ENCODE results near the gene SLC24A3.
"Not testable (repeated sequence)": the region's sequence is repeated elsewhere in the genome, so short reads cannot be mapped to it uniquely, and the experiment has no call there.

Gene SLC24A3

DNA sequence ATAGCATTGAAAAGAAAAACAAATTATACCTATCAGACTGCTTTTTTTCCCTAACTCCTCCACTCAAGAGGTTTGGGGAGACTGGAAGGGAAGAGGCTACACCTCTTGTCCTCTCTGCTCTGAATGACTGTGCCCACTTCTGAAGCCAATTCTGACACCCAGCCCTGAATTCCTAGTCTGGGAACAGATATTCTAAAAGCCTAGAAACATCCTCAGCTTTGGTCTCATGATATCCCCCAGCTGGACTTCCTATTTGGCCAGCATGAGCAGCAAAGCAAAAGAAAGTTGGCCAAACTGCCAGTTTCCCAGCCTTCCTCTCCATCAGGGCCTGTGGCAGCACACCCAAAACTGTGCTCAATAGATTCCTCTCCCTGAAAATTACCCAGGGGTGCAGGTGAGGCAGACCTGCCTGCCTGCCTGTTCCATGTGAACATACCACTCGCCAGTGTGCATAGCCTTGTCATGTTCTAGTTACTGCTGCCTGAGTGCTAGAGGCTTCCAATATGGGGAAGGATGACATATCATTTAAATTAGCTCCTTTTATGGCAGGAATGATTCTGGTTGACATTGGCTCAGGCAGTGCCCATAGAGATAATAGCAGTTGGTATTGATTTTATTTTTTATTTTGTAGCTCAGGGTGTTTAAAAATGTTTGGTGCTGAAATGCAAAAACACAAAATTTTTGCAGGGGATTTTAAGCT lies 393.5 kb downstream of the SLC24A3 start:
- no peak for DNase-seq

DNA sequence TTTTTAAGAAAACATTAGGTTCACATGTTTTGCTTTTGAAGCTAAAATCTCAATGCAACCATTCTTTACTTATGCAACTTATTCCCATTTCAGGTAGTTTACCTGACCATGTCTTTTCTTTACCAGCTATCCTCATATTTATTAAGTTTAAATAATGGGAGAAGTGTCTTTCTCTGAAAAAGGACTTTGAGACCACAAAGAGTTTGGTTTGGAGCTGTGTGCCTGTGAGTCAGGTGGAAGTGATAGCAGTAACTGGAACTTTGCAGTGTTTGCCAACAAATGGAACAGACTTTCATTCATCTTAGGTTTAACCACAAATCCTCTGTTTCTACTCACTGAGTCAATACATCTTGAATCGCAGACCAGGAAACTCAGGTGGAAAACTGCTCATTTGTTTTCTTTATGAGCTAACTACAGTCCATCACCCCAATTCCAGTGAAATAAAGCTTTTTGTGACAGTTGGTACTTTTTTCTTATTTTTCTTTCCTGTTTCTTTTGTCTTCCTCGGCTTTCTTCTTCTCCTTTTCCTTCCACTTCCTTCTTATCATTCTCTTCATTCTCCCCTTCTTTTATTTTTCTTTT lies 397.3 kb downstream of the SLC24A3 start:
- no peak for DNase-seq

DNA sequence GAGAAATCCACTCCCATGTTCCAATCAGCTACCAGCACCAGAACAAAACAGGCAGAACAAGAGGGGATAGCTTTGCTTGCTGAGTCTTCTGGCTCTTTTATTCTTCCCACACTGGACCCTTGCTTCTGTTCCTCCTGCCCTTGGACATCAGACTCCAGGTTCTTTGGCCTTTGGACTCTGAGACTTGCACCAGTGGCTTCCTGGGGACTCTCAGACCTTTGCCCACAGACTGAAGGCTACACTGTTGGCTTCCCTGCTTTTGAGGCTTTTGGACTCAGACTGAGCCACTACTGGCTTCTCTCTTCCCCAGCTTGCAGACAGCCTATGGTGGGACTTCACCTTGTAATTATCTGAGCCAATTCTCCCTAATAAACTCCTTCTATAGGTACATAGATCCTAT lies 403.2 kb downstream of the SLC24A3 start:
- no peak for DNase-seq

DNA sequence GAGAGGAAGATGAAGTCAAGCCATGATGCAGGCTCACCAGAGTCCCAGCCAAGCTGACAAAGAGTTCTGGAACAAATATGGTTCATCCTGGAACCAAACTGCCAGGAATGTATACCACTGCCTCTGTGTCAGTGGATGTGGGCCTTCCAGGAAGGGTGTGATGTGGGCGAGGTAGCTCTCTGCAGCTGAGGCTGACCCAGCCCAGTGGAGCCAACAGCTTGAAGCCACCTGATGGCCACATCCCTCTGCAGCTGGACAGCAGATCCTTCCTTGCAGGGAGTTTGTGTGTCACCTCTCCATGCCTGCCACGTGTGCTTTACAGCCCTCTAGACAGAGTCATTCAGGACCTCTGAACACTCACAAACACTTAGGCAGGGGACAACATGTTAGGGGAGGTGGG lies 403.6 kb downstream of the SLC24A3 start:
- DNase-seq = no peak

DNA sequence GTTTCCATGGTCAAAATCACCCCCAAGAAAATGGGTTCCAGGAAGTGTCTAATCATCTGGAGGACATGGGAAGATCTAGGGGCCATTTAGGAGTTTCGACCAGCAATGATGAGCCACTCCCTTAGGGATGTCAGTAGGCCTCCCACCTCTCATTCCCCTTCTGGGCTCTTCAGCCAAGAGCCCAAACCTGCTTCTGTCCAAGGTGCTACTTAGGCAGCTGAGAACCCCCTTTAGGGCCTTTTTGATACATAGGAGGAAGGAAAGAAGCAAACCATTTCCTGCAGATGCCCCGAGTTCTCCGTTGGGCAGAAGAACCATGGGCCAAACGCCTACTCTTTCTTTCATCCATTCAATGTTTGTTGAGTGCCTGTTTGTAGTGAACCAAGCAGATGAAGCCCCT lies 404.2 kb downstream of the SLC24A3 start:
- DNase-seq = no peak

DNA sequence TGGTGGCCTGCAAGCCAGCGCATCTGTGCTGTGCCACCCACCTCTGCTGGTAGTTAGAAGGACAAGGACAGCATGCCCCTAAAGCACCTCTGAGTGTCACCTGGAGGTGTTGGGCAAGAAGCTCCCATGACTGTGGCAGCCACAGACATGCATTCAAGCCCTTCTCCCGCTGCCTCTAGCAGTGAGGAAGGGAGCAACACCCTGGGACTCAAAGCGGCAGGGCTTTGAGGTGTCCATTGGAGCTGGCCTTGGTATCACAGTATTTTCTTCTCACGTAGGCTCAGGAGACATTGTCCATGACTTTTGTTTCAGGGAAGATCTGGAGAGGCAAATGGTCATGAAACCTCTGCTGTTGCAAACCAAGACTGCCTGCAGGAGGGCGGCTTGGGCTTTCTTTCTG lies 404.8 kb downstream of the SLC24A3 start:
- DNase-seq = no peak

DNA sequence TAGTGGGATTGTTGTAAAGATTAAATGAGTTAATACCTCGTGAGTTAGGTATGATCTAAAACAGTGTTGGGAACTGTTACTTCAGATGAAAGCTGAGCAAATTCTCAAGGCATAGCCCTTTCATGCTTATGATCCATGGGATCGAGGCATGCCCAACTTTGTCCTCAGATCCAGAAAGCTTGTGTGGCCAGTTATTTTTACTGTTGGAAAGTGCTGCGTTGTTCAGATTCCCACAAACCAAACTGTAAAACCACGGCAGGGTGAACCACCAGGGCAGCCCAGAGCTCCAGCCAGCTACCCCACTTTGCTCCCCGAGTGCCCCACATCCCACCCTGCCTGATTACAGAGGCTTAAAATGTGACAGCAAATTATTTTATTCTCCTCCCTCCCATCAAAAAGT lies 406.3 kb downstream of the SLC24A3 start:
- DNase-seq = no peak

DNA sequence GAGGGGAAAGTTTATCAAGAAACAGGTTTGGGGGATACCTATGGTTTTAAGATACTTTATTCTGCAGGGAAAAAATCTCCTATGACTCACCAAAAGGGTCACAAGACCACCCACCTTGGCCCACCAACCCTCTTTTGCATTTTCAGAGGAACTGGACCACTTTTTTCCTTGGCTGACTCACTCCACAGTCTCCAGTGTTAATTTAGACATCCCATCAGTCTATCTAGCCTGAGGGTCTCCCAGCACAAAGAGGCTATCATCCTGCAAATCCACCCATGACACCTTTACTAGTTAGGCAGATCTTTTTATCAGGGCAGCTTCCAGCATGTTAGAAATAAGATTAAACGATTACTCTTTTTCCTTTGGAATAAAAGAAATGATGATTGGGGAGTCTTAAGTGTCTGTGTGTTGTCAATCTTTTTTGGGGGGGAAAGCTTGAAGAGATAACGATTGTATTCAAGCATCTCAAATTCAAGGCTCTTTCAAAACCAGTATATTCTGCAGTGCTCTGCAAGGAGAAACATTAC lies 407.5 kb downstream of the SLC24A3 start:
- no peak for DNase-seq

DNA sequence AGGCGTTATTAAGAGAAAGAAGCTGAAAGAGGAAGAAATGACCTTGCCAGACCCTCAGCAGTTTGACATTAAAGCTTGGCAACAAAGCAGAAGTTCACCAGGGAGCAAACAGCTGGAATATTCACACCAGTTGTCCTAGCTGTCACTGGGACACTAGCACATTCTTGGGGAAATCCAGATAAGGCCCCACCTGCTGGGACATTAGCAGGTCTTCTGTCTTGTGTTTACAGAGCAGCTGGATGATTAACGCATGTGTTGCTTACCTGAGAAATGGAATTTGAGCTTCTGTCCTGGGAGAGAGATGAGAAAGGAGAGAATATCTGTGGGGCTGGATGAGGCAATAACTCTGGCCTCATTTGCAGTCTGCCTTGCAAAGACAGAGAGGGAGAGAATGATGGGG lies 408.0 kb downstream of the SLC24A3 start:
- DNase-seq = no peak

DNA sequence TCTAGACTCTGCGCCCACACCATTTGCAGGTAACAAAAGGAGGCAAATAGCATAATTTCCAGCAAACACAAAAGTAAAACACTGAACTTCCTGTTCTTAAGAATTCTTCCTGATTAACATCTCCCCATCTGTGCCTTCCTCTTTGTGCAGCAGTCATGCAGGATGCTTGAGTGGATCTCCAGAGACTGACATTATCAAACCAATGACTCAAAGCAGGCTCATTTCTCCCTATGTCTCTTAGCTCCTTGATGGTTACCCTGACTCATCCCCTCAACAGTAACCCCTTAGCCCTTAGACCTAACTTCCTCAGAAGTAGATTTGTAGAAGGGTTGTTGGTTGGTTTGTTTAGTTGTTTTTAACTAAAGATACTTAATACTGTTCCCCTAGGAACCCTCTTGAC lies 408.6 kb downstream of the SLC24A3 start:
- no peak for DNase-seq

DNA sequence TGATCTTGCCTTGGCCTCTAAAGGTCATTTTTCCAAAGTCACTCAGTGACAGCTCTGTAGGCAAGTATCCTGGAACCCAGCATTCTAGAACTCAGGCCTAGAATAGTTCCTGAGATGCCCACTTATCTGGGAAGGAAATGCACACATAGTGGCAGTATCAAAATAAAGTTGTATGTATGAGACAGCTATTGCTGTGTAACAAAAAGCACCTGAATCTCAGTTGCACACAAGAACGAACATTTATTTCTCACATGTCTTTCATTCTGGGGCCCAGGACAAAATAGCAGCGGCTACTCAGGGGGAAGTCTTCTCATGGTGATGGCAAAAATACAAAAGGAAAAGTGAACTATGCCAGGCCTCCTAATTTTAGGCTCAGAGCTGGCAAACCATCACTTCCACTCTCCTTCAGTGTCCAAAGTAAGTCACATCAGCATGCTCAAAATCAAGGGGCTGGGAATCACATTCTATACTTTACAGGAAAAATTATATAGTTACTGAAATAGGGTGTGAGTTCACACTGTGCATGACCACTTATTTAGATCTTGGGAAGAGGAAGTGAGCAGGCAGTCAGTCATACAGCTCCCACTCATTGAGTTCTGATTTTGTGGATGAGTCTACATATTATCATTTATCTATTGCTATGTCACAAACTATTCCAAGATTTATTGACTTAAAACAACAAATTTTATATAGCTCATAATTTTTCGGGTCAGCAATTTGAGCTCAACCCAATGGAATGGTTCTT lies 412.0 kb downstream of the SLC24A3 start:
- DNase-seq = no peak

DNA sequence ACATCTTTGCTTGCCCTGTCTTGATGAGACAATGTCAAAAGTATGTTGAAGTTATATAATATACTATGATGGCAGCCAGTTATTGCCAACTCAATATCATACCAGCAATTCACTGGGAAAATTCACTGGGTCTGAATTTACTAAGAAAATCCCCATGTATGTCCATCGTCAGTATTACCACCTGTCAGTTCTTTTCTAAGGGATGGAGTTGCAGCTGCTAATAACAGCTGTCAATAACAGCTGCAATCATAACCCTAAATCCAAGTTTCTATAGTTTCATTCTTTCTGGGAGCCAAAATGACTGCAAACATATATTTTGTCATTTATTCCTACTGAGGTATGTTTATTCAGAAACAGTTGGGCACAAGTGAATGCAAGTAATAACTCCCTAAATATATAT lies 413.0 kb downstream of the SLC24A3 start:
- no peak for DNase-seq

DNA sequence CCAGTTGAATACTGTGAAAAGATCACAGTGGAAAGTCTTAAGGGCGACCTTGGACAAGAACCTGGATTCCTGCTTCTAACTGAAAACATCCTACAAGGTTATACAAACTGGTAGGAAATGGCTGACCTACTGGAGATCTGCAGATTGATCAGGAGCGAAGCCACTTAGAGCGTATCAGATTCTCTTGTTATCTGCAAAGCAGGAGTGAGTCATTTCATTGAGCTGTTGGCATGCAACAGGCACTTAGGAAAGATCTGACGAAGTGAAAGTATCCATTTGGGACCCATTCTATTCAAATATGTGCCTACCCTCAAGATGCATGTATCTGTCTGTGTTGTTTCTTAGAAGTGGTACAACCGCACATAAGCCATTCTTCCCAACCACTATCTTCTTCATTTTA lies 414.5 kb downstream of the SLC24A3 start:
- no peak for DNase-seq

DNA sequence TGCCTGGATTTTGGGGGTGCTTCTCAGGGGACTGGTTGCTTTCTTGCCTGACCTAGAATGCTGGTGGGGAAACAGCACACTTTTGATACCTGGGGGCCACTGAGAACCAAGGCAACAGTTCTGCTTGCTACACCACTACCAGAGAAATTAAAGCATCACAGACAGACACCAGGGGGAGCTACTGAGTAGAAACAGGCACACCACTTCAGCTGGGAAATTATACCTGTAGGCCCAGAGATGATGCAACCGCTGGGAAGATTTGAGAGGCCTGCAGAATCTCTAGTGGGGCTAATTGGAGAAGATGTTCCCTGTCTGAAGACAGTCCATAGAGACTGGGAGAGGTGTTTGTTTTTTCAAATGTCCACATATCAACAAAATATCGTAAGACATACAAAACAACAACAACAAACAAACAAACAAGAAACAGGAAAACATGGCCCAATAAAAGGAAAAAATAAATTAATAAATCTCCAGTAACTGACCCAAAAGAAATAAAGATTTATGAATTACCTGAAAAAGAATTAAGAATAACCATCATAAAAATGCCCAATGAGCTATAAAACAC lies 416.2 kb downstream of the SLC24A3 start:
- no peak for DNase-seq

DNA sequence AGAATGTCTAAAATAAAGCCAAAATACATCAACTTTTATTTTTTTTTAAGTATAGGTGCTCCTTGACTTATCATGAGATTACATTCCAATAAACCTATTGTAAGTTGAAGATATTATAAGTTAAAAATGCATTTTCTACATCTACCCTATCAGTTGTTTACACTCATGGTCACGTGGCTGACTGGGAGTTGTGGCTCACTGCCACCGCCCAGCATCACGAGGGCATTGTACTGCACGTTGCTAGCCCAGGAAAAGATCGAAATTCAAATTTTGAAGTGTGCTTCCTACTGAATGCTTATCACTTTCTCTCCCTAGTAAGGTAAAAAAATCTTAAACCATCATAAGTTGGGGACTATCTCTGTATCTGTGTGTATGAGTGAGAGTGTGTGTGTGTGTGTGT lies 419.0 kb downstream of the SLC24A3 start:
- DNase-seq = no peak

DNA sequence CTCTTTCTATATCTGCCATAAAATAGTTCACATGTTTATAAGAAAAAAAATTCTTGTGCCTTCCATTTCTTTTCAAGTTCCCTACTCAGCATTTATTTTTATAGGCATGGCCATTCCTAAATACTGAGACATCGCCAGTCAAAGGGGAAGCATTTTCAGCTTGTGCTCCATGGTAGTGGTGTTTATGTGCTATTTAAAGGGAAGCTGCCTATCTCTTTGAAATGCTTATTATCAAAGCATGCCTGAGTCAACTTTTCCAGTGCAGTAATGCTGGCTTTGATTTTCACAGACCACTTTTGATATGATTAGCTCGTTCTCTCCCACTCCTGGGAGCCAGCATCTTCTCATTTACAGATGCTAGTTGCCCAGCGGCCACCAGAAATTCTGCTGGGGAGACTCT lies 421.5 kb downstream of the SLC24A3 start:
- no peak for DNase-seq

DNA sequence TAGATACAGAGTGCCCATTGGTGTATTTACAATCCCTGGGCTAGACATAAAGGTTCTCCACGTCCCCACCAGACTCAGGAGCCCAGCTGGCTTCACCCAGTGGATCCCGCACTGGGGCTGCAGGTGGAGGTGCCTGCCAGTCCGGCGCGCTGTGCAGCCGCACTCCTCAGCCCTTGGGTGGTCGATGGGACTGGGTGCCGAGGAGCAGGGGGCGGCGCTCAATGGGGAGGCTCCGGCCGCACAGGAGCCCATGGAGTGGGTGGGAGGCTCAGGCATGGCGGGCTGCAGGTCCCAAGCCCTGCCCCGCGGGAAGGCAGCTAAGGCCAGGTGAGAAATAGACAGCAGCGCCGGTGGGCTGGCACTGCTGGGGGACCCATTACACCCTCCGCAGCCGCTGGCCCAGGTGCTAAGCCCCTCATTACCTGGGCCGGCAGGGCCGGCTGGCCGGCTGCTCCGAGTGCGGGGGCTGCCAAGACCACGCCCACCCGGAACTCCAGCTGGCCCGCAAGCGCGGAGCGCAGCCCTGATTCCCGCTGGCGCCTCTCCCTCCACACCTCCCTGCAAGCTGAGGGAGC lies 427.1 kb downstream of the SLC24A3 start:
- not testable (repeated sequence) for DNase-seq

DNA sequence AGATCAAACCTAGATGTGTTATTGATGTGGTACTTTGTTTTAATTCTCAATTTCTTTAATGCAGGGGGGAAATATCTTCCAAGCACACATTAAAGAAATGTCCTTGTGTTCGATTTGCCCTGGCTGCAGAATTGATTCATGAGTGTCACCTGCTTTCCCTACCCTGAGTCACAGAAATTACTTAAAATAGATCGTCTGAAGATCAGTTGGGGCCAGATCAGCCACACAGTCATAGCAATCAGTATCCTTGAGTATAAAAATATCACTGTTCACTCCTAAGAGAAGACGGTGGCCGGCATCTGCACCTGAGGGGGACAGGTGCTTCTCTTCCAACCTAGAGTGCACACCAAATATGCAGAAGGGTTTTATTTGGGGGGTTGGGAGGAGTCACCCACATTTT lies 430.4 kb downstream of the SLC24A3 start:
- no peak for DNase-seq

DNA sequence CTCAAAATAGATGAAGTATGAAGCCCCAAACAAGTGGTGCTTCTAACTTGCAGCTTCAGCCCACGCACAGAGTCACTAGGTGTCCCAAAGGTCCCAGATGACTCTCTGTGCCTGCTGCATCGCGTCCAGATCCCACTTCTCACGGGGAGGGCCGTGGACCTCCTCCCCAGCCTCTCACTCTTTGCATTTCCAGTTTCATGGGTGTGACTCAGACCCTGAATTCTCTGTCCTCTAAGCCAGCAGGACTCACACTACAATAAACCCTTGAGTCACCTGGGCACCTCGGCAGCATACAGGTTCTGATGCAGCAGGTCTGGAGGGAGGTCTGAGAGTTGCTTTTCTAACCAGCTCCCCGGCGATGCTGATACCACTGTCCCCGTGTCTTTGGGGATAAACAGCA lies 431.6 kb downstream of the SLC24A3 start:
- DNase-seq = no peak

DNA sequence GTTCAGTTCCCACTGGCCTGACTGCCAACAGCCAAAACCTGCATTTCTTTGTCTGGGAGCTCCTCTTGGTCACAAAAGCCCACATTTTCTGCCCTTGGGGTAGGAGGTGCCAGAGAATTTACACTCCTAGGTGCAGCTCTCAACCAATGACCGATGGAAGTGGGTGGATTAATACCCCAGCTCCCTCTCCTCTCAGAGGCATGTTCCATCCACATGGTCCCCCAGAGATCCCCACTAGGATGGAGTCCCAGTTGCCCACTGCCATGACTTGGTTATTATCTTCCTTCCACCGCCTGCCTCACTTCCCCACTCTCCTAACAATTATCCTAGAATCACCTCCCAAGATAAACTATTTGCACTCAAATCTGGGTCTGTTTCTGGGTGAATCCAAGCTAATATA lies 434.5 kb downstream of the SLC24A3 start:
- no peak for DNase-seq

DNA sequence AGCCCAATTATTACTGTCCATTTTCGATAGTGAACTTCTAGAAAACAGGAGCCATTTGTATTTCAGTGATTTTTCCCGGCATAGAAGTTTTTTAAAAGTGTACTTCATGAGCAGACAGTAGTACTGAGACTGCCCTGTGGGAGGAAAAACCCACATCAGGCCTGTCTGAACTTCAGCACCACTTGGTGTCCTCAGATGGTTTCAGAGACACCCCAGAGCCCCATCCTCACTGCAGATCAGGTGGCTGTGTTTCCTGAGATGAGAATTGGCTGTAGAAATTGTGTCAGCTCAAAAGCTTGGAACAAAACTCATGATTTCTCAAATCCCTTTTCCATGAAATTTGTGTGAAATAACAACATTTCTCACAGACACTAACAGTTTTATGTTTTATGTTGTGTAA lies 435.6 kb downstream of the SLC24A3 start:
- no peak for DNase-seq

DNA sequence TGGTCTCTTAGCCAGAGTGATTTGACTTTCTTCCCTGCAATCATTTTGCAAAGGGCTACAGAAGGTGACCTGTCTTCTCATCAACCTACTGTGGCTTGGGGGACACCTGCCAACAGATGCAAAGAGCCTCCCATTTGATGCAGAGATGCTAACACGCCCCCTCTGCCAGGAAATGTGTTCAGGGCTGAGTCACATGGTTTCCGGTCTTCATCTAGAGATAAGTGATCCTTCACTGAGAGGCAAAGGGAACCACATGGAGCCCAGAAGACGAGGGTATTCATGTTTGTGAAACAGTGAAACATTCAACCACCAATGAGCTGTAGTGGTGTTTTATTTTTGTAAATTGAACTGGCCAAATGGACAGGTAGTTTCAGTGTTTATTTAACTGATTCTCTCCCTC lies 436.6 kb downstream of the SLC24A3 start:
- DNase-seq = no peak

DNA sequence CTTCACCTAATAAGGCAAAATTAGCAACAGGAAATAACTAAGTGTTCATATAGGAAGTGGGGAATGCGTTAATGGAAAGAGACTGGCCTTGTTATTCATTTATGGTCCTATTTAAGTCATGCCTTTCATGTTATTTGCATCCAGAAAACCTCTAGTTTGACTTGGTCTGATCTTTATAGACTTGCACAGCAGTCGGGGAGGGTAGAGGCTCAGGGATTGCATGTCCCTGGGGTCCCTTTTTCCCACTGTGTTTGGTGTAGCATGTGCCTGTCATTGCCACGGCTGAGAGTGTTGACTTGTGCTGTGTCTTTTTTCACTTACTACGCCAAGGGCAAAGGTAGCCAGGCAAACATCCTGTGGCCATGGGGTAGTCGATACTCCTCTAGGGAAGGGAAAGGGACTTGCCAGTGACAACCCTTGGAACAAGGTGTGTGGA lies 440.2 kb downstream of the SLC24A3 start:
- no peak for DNase-seq

All from DMS79 (cell line).